ENCODE measurements around the gene ZNF784. TPM values are rescaled to one million over a fixed set of nuclear protein-coding genes. Genes with fewer than 3 reads are reported as not detected.

The ZNF784 gene
- polyA plus RNA-seq, 1 donor: 10.0 TPM

DNA sequence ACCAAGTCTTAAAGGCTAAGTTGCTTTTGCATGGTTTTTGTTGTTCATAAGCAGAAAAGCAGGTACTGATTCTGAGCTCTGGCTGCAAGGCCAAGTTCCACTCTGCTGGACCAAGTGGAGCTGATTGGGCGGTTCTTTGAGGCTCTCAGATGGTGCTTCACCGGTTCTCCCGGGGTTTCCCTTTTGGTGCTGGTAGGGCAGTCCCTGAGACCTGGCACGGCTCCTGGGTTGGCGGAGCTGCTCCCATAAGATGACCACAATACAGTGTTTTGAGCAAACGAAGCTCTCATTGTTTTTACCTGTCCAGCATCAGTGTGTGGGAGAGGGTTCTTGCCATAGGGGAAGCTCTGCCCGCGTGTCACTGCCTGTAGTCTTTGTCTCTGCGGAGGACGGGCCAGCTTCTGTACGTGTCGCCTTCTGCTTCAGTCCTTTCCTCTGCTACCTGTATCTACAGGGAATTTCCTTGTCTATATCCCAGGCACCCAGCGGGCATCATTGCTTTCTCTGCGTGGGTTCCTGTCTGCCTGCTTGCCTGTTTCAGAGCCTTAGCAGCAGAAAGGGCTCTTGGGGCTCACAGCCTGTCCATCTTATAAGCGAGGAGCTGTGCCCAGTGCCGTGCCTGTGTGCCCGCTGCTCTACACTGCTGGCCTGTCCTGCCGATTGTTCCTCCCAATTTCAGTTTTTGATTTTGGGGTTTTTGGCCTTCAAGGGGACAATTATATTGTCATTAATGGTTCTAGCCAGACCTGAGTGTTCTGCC is 32.8 kb upstream of the ZNF784 start:
- DNase-seq: no peak

DNA sequence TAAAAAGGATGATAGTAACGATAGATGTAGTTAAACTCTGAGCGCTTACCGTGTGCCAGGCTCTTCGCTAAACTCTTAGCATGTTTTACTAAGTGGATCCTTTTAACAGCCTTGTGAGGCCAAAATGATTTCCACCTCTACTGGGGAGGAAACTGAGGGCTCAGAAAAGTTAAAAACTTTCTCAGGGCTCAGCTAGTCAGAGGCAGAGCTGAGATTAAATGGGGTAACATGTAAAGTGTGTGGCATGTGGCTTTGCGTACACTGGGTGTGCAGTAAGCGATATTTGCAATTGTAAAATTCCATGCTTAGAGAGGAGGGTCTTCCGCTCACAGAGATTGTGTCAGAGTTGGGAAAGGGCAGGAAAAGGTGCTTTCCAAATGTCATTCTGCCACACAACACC is 32.2 kb upstream of the ZNF784 start:
- DNase-seq: no peak

DNA sequence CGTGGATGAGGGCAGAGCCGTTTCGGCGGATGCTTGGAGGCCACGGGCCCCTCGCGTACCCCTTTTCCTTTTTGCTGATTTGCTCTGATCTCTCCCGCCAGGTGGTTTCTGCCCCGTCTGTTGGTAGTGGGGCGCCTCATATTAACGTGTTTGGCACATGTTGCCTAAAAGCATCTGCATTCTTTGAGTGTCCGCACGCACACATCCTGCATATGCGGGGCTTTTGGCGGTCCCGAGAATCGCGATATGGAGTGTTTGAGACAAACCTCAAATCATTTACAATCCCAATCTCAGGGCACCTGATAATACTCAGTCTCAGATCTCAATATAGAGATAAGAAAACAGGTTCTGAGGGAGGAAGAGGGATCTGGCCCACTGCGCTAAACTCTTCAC is 31.3 kb upstream of the ZNF784 start:
- no peak for DNase-seq

DNA sequence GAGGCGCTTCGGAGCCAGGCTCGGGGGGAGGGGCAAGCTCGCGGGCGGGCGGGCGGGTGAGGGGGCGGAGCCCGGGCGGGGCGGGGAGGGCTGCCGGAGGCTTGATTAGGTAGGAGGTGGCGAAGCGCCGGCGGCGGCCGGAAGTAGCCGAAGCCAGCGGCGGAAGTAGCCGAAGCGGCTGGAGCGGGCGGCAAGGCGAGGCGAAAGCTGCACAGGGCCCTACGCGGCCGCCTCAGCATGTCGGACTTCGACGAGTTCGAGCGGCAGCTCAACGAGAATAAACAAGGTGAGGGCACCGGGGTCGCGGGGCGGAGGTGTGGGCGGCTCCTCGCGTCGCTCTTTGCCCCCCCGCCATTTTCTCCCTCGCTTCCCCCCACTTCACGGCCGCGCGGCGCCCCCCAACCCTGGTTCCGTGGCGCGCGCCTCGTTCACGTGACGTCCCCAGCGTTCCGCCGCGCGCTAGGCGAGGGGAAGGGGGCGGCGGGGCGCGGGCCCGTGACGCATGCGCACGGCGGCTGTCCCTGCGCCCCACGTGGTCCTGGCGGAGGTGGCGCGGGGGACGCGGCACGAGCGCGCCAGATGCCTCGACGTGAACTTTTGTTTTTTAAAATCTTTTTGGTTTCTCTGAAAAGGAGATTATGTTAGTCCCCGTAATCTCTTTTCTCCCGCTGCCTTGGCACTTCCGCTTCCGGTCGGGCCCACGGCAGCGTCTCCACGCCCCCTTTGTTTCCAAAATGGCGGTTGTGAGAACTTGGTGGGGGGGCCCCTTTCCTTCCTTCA is 30.7 kb upstream of the ZNF784 start, which contains the start of gene U2AF2:
Gene U2AF2 (plus strand): TSS at position 168 of the 780 bp plus-strand sequence. CDS start 70 bp downstream, at position 238.
- DNase-seq: peak; percentile 91

DNA sequence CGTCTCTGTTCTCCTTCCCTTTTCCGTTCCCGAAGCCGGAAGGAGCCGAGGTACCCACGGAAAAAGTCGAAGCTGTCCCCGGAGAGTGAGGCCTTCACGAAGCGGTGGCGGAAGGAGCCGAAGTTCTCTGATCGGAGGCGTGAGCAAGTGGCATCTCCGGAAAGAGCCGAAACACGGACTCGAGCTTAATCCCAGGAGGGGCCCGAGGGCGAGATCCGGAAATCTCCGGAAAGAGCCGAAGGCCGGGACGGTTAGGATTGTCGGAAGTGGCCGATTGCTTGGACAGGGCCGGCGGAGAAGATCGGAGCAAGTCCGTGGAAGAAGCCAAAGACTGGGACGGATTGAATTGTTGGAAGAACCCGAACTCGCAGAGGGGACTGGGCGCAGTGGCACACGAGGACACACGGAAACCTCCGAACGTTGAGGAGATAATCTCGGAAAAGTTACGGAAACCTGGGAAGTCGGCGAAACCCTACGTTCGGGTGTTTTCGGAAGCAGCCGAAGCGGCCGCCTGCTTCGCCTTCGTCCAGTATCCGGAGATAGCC is 30.0 kb upstream of the ZNF784 start:
- DNase-seq: peak; percentile 100

DNA sequence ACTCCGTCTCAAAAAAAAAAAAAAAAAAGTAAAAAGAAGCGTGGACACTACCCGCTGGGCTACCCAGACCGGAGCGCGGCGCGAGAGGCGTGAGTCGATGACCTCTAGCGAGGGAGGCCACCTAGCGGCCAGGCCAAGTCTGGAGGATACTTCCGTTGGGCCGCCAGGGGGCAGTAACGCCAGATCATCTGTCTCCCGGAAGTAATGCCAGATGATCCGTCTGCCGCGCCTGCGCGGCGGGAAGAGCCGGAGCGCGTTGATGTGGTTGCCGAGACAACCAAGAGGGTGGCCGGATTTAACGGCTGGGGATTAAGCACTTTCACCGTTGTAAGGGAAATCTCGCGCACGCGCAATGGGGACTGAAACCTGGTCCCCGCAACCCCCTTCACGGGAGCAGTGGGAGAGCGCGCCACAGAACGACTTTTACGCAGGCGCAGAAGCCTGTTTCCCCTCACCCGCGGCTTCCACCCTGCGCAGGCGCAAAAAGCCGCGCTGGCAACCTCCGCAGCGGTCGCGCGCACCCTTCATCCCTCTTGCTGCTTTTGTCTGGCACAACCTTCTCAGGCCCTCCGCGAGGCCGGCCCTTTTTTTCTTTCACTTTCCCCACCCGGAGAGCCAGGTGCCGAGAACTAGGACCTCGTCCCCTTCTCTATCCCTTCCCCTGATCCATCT is 29.4 kb upstream of the ZNF784 start:
- peak; percentile 99 for DNase-seq

DNA sequence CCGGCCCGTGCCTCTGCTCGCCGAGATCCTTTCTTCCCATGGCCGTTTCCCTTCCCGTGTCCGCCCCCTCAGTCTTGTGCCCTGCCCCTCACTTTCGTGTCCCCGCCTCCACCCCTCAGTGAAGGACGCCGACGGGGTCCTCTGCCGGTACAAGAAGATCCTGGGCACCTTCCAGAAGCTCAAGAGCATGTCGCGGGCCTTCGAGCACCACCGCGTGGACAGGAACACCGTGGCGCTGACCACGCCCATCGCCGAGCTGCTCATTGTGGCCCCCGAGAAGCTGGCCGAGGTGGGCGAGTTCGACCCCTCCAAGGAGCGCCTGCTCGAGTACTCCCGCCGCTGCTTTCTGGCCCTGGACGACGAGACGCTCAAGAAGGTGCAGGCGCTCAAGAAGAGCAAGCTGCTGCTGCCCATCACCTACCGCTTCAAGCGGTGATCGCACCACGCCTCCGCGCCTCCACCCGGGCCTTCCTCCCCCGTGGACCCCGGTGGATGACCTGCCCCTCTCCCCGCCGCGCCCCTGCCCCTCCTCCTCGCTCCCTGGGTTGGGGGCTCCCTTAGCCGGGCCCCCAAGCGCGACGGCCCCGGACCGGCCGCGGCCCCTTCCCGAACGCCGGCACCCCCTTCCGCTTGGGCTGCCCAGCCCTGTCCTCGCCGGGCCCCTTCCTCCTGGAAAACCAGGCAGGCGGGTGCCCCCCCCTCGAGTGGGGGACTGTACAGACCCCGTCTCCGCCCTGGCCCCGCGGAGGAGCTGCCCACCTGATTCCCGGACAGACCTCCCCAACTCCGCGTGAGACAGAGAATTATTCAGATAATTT is 28.2 kb upstream of the ZNF784 start:
- no peak for DNase-seq

DNA sequence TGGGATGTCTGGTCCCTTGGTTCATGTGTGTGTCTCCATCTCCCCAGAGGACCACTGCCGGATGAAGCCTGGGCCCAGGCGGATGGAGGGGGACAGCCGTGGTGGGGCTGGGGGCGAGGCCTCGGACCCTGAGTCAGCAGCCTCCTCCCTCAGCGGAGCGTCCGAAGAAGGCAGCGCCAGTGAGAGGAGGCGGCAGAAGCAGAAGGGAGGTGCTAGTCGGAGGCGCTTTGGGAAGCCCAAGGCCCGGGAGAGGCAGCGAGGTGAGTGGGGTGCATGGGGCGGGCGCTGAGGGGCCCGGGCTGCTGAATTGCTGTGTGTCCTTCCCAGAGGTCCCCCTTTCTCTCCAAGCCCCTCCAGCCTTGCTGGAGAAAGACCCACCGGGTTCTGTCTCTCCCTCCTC is 26.9 kb upstream of the ZNF784 start:
- DNase-seq: no peak

DNA sequence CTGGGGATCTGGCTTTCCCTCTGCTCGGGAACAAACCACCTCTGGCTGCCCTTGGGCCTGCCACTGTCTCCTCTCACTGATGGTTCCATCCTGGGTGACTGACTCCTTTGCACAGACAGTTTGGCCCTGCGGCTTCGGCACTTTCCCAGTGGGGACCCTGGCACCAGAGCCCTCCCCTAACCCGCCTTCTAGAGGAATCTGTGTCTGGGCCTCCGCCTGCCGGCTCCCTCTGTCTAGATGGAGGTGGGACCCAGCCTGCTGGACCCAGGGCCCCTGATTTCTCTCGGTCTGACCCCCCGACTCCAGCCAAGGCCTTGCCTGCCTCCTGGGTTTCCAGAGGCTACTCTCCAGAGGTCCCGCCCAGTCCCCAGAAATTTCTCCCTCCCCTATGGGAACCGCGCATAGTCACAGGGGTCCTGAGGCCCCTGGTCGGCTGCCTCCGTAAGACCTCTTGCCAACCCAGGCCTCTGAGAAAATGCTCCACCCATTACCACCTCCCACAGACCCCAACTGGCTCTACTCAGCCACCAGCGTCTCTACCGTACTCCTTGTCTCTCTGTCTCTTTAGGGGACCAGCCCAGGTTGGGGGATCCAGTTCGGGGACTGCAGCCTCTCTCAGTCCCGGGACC is 26.4 kb upstream of the ZNF784 start:
- no peak for DNase-seq

DNA sequence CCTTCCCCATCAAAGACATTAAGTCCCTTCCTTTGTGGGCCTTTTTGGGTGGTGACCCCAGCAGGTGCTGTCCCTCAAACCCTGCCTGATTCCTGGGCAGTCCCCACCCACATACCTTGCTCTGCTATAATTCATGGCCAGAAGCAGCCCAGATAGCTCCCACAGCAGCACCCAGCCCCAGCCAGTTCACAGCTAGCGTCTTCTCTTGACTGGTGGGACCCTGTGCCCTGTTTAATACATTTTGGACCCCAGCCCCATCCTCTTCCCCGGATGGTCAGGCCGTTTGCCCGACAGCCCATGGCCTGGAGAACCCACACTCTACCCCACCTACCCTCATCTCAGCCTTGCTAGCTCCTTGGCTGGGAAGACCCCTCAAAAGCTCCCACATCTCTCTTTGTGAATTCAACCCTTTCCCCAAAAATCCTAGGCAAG is 25.8 kb upstream of the ZNF784 start:
- DNase-seq: no peak

DNA sequence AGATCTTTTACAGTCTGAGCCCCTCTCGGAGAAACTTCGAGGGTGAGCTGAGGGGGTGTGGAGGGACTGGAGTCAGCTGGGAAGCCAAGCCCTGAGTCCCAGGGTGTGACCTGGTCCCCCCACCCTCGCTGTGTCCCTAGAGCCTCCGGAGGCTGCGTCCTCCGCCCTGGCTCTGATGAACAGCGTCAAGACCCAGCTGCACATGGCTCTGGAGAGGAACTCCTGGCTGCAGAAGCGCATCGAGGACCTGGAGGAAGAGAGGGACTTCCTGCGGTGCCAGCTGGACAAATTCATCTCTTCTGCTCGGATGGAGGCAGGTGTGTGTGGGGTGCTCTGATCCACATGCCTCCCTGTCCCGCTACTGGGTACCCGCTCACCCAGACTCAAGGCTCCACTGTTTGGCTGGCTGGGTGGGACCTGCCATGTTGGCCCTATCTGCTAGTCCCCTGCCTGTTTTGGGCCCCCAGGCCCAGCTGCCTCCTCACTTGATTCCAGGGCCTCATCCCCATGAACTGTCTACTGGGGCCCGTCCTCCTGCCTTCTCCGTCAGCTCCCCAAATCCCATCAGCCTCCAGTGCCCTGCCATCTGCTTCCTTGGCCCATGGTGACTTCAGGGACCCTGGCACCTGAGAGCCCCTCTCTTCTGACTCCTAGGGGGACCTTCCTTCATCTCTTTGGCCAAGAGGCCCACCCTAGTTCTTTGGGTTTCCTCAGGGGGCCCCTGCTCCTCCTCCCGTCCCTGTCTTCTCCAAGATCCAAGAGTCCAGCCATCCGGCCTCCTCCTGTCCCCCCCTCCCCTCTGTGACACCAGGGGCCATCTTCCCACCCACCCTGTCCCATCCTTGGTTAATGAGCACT is 25.1 kb upstream of the ZNF784 start:
- no peak for DNase-seq

DNA sequence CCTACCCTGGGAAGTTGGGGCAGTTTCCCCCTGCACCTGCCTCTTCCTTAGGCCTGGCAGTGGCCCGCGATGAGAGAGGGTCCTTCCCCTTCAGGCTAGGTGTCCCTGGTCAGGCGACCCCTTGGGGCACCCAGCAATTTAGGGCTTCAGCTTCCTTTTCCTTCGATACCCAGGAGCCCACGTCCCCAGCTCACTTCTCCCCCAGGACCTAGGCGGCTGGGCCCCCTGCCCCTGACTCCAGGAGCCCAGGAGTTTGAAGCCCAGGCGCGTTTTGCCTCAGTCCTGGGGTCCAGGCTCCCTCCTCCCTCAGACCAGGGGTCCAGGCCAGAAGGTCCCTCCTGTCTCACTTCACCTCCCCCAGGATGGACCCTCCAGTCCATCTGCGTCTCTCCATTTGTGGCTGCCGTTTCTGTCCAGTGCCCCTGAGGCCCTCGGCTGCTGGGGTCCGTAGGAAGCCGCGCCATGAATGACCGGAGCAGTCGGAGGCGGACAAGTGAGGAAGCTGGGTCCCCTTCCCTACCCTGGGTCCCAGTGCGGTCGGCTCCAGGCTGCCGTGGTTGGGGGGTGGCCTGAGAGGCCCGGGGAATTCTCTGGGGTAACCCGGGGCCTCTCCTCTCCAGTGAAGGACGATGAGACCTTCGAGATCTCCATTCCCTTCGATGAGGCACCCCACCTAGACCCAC is 24.4 kb upstream of the ZNF784 start:
- no peak for DNase-seq

DNA sequence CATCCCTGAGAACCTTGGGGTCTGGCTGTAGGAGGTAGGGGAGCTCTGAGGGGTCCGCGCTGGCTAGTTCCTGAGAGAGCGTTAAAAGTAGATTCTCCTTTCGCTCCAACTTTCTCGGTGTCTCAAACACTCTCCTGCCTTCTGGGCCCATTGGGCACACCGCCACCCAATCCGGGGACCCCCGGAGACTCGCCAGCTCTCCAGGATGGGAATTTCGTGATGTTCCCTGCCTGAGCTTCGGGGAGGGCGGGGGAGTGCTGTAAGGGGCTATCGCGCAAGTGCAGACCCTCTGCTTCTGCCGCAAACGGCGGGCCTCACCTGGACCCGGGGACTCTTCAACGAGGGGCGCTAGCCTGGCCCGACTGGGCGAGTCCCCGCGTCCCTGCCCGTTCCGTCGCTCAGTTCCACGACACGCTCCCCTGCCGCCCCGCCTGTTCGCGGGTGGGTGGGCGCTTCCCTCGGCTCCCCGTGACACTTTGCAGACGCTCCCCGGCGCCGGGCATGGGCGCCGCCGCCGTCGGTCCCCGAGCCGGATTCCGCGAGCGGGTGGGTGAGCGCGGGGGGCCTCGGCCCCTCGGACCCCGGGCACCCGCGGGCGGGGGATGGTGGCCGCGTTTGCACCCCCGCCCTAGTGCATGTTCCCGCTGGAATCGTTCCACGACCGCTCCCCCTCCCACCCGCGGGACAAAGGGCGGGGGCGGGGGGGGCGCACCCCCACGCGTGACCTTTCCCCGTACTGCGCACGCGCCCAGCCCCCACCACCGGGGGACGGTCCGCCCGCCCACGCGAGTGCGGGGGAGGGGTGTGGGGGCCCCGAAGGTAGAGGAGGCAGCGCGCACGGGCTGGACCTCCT is 23.6 kb upstream of the ZNF784 start, which contains the start of gene CCDC106:
Gene CCDC106 (plus strand): TSS at position 481 of the 853 bp plus-strand sequence. CDS start 835 bp downstream, outside the sequence.
- DNase-seq: peak; percentile 75

DNA sequence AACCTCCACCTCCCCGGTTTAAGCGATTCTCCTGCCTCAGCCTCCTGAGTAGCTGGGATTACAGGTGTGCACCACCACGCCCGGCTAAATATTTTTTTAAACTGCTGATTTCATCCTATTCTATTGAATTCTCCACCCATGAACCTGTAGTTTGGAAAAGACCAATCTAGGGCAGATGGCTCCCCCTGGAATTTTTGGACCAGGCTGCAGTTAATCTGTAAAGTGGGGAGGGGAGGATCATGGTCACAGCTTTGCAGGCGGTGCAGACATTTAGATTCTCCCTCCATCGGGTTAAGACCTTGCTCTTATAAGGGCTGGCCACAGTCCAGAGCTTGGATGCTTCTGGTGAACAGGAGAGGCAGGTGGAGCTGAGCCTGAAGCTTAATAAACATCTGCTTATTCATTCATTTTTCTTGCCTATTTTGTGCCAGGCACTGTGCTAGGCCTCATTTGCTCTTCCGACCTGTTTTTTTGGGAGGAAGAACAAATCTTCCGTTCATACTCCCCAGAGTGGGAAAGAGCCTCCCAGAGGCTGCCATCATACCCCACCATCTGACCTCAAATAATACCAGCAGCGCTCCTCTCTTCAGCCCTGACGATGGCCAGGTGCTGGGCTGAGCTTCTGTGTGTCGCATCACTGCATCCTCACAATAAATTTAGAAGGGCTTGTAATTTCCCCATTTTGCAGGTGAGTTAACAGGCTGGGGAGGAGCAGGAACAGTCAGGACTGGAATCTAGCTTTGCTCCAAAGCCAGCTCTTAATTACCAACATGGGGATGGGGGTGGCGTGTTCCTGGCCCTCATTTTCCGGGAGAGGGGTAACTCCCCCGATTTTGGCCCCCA is 22.7 kb upstream of the ZNF784 start:
- no peak for DNase-seq

DNA sequence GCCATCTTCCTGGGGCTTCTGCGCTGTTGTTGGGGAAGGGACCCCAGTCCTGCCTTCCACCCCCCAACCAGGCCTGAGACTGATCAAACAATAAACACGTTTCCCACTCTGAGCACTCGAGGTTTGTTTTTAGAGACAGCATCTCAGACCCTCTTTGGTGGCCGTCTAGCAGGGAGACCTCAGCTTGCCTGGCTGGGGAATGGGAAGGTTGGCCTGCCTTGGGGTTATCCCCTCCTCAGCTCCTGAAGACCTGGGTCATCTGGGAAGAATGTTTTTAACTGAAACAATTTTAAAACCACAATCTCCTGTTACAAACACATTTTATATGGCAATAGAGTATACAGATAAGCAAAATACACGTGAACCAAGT is 21.1 kb upstream of the ZNF784 start:
- DNase-seq: no peak

DNA sequence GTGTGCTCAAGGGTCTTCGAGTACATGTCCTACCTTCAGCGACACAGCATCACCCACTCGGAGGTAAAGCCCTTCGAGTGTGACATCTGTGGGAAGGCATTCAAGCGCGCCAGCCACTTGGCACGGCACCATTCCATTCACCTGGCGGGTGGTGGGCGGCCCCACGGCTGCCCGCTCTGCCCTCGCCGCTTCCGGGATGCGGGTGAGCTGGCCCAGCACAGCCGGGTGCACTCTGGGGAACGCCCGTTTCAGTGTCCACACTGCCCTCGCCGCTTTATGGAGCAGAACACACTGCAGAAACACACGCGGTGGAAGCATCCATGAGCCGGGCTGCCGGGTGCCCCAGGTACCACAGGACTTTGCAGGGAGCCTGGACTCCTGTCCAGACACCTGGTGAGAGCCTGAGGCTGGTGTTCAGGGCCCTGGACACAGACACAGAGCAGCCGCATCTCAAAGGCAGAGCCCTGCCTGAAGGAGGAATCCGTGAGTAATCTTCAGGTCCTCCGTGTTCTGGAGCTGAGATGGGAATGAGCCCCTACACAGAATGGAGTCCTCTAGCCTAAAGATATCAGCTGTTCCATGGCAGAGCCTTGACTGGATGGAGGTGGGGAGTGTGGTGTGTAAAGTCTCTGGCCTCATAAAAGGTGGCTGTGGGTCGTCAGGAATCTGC is 20.6 kb upstream of the ZNF784 start:
- DNase-seq: no peak
